SU-DHL-6 (cell line): ENCODE measurements around the gene FSTL4.

Experiments used
- EZH2phosphoT487 ChIP-seq: fragments of 200-600 bp; sonication (generic), shearing (Covaris generic); conservative IDR thresholded peaks from 2 replicates; pipeline ENCODE4 v1.6.1; 2018; ENCODE audit warnings: mild to moderate bottlenecking, antibody characterized with exemption, low read length, moderate library complexity, mixed read lengths
- TF ChIP-seq, protein P1 (sequence below): fragments of 200-600 bp; sonication (generic); IDR thresholded peaks from one replicate; pipeline ENCODE4 v1.5.1; 2017; ENCODE audit warnings: antibody characterized with exemption, mild to moderate bottlenecking, low read length, moderate library complexity; ENCODE audit not compliant: insufficient read depth, poor library complexity, severe bottlenecking

DNA sequence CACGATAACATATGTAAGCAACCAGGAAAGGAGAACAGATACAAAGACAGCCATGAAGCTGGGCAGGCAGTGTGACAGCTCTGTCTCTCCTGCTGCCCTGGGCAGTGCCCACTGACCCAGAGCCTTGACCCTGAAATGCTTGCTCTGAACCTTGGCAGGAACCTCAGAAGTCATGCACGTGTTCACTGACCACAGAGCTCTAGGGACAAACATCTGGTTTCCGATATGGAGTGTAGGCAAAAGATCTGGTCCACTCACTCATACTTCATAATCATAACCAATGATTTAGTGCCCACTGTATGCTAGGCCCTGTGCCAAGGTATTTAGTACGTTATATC, 102.6 kb downstream of the FSTL4 start:
- TF ChIP-seq EZH2phosphoT487: no peak
- TF ChIP-seq, protein P1, sequence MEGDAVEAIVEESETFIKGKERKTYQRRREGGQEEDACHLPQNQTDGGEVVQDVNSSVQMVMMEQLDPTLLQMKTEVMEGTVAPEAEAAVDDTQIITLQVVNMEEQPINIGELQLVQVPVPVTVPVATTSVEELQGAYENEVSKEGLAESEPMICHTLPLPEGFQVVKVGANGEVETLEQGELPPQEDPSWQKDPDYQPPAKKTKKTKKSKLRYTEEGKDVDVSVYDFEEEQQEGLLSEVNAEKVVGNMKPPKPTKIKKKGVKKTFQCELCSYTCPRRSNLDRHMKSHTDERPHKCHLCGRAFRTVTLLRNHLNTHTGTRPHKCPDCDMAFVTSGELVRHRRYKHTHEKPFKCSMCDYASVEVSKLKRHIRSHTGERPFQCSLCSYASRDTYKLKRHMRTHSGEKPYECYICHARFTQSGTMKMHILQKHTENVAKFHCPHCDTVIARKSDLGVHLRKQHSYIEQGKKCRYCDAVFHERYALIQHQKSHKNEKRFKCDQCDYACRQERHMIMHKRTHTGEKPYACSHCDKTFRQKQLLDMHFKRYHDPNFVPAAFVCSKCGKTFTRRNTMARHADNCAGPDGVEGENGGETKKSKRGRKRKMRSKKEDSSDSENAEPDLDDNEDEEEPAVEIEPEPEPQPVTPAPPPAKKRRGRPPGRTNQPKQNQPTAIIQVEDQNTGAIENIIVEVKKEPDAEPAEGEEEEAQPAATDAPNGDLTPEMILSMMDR: no peak
